Esophagus muscularis mucosa (tissue), 4 donors: ENCODE data around the gene KIF3A. TPM values are rescaled to one million over a fixed set of nuclear protein-coding genes. Genes with fewer than 3 reads are reported as not detected.

Experiments used
- DNase-seq: peaks from one replicate; pipeline ENCODE4 v3.0.0-alpha.2; 2017; ENCODE audit errors: extremely low spot score
- H3K27ac ChIP-seq, 4 donors: fragments of 200-600 bp; sonication (generic); replicated peaks in 1 of 4; 1 replicate in 3 of 4; 2 replicates in 1 of 4; pipeline ENCODE4 v1.5.1; 2016 to 2019; ENCODE audit warnings: mild to moderate bottlenecking in 1 of 4
- H3K27me3 ChIP-seq, 4 donors: fragments of 200-600 bp; sonication (generic); one replicate each; pipeline versions ENCODE4 v1.5.1 to v1.6.0; 2016 to 2019
- H3K36me3 ChIP-seq, 4 donors: fragments of 200-600 bp; sonication (generic); one replicate each; pipeline ENCODE4 v1.5.1; 2016 to 2019
- H3K4me1 ChIP-seq, 4 donors: fragments of 200-600 bp; sonication (generic); one replicate each; pipeline ENCODE4 v1.5.1; 2016 to 2019
- H3K4me3 ChIP-seq, 4 donors: fragments of 200-600 bp; sonication (generic); 1 replicate in 2 of 4; 2 replicates in 2 of 4; pipeline ENCODE4 v1.5.1; 2016 to 2019; ENCODE audit warnings: mild to moderate bottlenecking in 4 of 4, moderate library complexity in 1 of 4
- H3K9me3 ChIP-seq, 4 donors: fragments of 200-600 bp; sonication (generic); 1 replicate in 3 of 4; 2 replicates in 1 of 4; pipeline ENCODE4 v1.5.1; 2016 to 2019
- CTCF ChIP-seq, 3 experiments: fragments of 200-600 bp in 2 of 3; fragments of 450-650 bp in 1 of 3; sonication (generic) in 2 of 3; IDR thresholded peaks; one replicate each; pipeline ENCODE4 v1.5.1; 2017 to 2019; ENCODE audit warnings: antibody characterized with exemption in 3 of 3, mild to moderate bottlenecking in 2 of 3, moderate library complexity in 1 of 3
- EP300 ChIP-seq: sonication (generic); formaldehyde crosslinking; IDR thresholded peaks from one replicate; pipeline ENCODE4 v1.6.1; 2017; ENCODE audit warnings: antibody characterized with exemption
- POLR2A ChIP-seq: fragments of 450-650 bp; IDR thresholded peaks from one replicate; pipeline ENCODE4 v1.6.1; 2017; ENCODE audit warnings: antibody characterized with exemption, moderate library complexity, mild to moderate bottlenecking, low read depth
- POLR2AphosphoS5 ChIP-seq, 2 donors: sonication (generic); formaldehyde crosslinking; IDR thresholded peaks; one replicate each; pipeline ENCODE4 v1.6.1; 2017; ENCODE audit warnings: antibody characterized with exemption in 2 of 2
- WGBS: methylation state at CpG from one replicate; pipeline ENCODE4 v1.1.5; 2018; 5-methylcytosine and 5-hydroxymethylcytosine counted together
- intact Hi-C: fragments of 100-400 bp; cut with DNase I; formaldehyde crosslinking; loops from one replicate; pipeline ENCODE4 v1.15.1; 2023
- total RNA-seq, 4 donors: library from RNA; depleted of rRNA; stranded (reverse); fragments of >200 nt; gene quantifications; one replicate each; pipeline versions ENCODE4 v1.1.0 to v1.2.1, GENCODE V29; 2016

Gene KIF3A
- total RNA-seq: 1 to 10 TPM; 5.5 to 9.6 (median 8.3) TPM

- DNase-seq: peak; percentile 96
- Histone ChIP-seq H3K9me3 (no peaks in the 10 kb centered on the region), H3K4me1 (peaks cover 8 to 15% (median 13%) of the 10 kb centered on the region in 4 donors), H3K36me3 (peaks cover 0 to 8% (median 4%) of the 10 kb centered on the region in 4 donors), H3K4me3 (peak within 1 kb of the TSS; percentile 73 to 93 (median 77)), H3K27me3 (peaks cover 0 to 8% (median 0%) of the 10 kb centered on the region in 4 donors), H3K27ac (peak within 1 kb of the TSS; percentile 72 to 78 (median 78))
- TF ChIP-seq POLR2AphosphoS5 (IDR thresholded peaks at IDR 0.05) (peak; percentile 84 to 92), EP300 (no peak), CTCF (IDR thresholded peaks at IDR 0.05) (peak in 2 of 3 experiments; percentile 28 to 47), POLR2A (no peak)
- intact Hi-C loops: loop anchor here (5.0 kb wide), 1 partner anchor 40 kb away; the partner anchor contains the start of gene SEPTIN8
- WGBS: under 1% methylated on average over 32 of the region's 81 CpGs
These were observed at the start of gene KIF3A for GRCh38 chr5:132736853-132737833. TSS of gene KIF3A (minus strand) at chr5:132737546. CDS start at chr5:132737419, 127 bp downstream.

GRCh38 chr5:132787076-132787475, 49.7 kb upstream of the KIF3A start:
- H3K27ac ChIP-seq: no peak overlapping the region
- no peak for DNase-seq
- H3K4me1 ChIP-seq: peaks cover 0 to 5% (median 3%) of the 10 kb centered on the region in 4 donors
- H3K27me3 ChIP-seq: no peaks in the 10 kb centered on the region
- intact Hi-C loops: no loop called here
- TF ChIP-seq POLR2A (no peak), EP300 (no peak), POLR2AphosphoS5 (IDR thresholded peaks at IDR 0.05) (no peak)
- H3K4me3 ChIP-seq: no peak overlapping the region
- WGBS: 96% methylated on average over 1 of the region's 1 CpG
- no peaks in the 10 kb centered on the region for H3K36me3 ChIP-seq
- no peaks in the 10 kb centered on the region for H3K9me3 ChIP-seq

GRCh38 chr5:132785864-132786263, 48.5 kb upstream of the KIF3A start:
- H3K27ac ChIP-seq: no peak overlapping the region
- H3K27me3 ChIP-seq: no peaks in the 10 kb centered on the region
- DNase-seq: no peak
- H3K4me1 ChIP-seq: peaks cover 0 to 5% (median 3%) of the 10 kb centered on the region in 4 donors
- H3K4me3 ChIP-seq: no peak overlapping the region
- H3K36me3 ChIP-seq: no peaks in the 10 kb centered on the region
- no peak for TF ChIP-seq POLR2A
- no peak for TF ChIP-seq POLR2AphosphoS5 (IDR thresholded peaks at IDR 0.05)
- no peak for TF ChIP-seq EP300
- no peak for TF ChIP-seq CTCF (IDR thresholded peaks at IDR 0.05)
- intact Hi-C loops: no loop called here
- no peaks in the 10 kb centered on the region for H3K9me3 ChIP-seq
- WGBS: no CpG with 5 or more reads among the region's 4 CpGs

- no peak for DNase-seq
- no peaks in the 10 kb centered on the region for H3K9me3 ChIP-seq
- WGBS: 51% methylated on average over 5 of the region's 5 CpGs
- H3K36me3 ChIP-seq: no peaks in the 10 kb centered on the region
- H3K4me1 ChIP-seq: peaks cover 0 to 5% (median 3%) of the 10 kb centered on the region in 4 donors
- TF ChIP-seq POLR2A (no peak), EP300 (no peak), POLR2AphosphoS5 (IDR thresholded peaks at IDR 0.05) (no peak), CTCF (IDR thresholded peaks at IDR 0.05) (no peak)
- H3K4me3 ChIP-seq: no peak overlapping the region
- H3K27ac ChIP-seq: no peak overlapping the region
- intact Hi-C loops: no loop called here
- no peaks in the 10 kb centered on the region for H3K27me3 ChIP-seq
These were observed 48.0 kb upstream of the KIF3A start for GRCh38 chr5:132785365-132785764.

- Histone ChIP-seq H3K27ac (no peak overlapping the region), H3K4me3 (no peak overlapping the region), H3K36me3 (no peaks in the 10 kb centered on the region), H3K9me3 (no peaks in the 10 kb centered on the region), H3K27me3 (no peaks in the 10 kb centered on the region), H3K4me1 (peaks cover 0 to 18% (median 13%) of the 10 kb centered on the region in 4 donors)
- WGBS: 65% methylated on average over 4 of the region's 4 CpGs
- intact Hi-C loops: no loop called here
- no peak for TF ChIP-seq POLR2AphosphoS5 (IDR thresholded peaks at IDR 0.05)
- no peak for TF ChIP-seq POLR2A
- no peak for DNase-seq
These were observed 44.8 kb upstream of the KIF3A start for GRCh38 chr5:132782101-132782500.
